ENCODE data around the gene ZBTB12. TPM values are rescaled to one million over a fixed set of nuclear protein-coding genes. Genes with fewer than 3 reads are reported as not detected.

Gene ZBTB12
- total and polyA plus RNA-seq, 2 of the 4 experiments (the other 2 are of a cell fraction) = 2.0 to 8.5 TPM

DNA sequence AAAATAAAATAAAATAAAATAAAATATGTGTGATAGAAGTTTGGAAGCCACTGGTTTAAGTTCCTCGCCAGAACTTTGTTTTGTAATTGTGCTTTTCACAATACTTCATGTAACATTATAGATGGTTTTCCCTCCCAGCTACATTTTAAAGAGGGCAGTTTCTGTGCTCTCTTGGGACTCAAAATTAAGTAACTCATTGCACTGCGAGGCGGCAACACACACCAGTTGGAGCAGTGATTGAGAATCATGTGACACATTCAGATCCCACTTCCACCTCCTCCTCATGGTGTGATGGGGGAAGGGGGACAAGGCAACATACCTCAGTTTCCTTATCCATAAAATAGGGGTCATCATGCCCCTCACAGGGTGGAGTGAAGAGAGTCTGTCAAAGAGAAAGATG lies 33.1 kb upstream of the ZBTB12 start:
- no peak overlapping the region for H2BK15ac ChIP-seq (ENCODE audit: low read depth, low read length)
- in situ Hi-C loops (cut with MboI; ENCODE audit: low sequenced_read_pairs) (no loop called here), dilution Hi-C loops (cut with HindIII; ENCODE audit: low sequenced_read_pairs, unreplicated experiment) (no loop called here), intact Hi-C loops (cut with micrococcal nuclease) (no loop called here)
- CTCF ChIA-PET = no interaction called here
- H3K27ac ChIP-seq (ENCODE audit: insufficient read depth, low read length) = no peak overlapping the region
- no peaks in the 10 kb centered on the region for H4K20me1 ChIP-seq (ENCODE audit: insufficient read depth, low read length)
- H4K8ac ChIP-seq (ENCODE audit: low read depth in 2 of 2, low read length in 2 of 2) = no peak overlapping the region
- DNase-seq (no peak), ATAC-seq (ENCODE audit: low read depth) (no peak)
- H3K27me3 ChIP-seq (ENCODE audit: control insufficient read depth, insufficient read depth, low read length) = peaks cover 8% of the 10 kb centered on the region
- H3K4me1 ChIP-seq (ENCODE audit: control insufficient read depth, insufficient read depth, low read length) = peaks cover under 1% of the 10 kb centered on the region
- H3K14ac ChIP-seq (replicated peaks; ENCODE audit: low read depth, low read length) = no peak overlapping the region
- BruUV-seq (replicated peaks) = no TSS peak
- H3K9me3 ChIP-seq (ENCODE audit: control insufficient read depth, insufficient read depth, low read length) = no peaks in the 10 kb centered on the region
- POLR2A ChIA-PET (ENCODE audit: unreplicated experiment) = no interaction called here
- H3K18ac ChIP-seq (ENCODE audit: low read depth, low read length) = no peak overlapping the region
- H2AK5ac ChIP-seq (ENCODE audit: low read depth, low read length) = no peak overlapping the region
- H3K4me2 ChIP-seq (ENCODE audit: low read depth, low read length) = no peak overlapping the region
- H2AK9ac ChIP-seq (replicated peaks; ENCODE audit: low read depth, low read length, poor library complexity) = no peak overlapping the region
- no peak overlapping the region for H2AFZ ChIP-seq (replicated peaks; ENCODE audit: low read length, poor library complexity)
- no peak overlapping the region for H4K91ac ChIP-seq (ENCODE audit: insufficient read depth, low read depth, low read length)
- H3K4ac ChIP-seq (ENCODE audit: low read depth, low read length) = no peak overlapping the region
- no peak overlapping the region for H2BK5ac ChIP-seq (ENCODE audit: low read depth, low read length, poor library complexity, severe bottlenecking)
- no peak overlapping the region for H2BK120ac ChIP-seq (ENCODE audit: low read depth, low read length)
- no peaks in the 10 kb centered on the region for H3K9me1 ChIP-seq (ENCODE audit: insufficient read depth, low read length)
- H3K36me3 ChIP-seq (ENCODE audit: control insufficient read depth, insufficient read depth, low read length) = no peaks in the 10 kb centered on the region
- no peak overlapping the region for H4K5ac ChIP-seq (ENCODE audit: low read depth, low read length)
- no peak overlapping the region for H3K9ac ChIP-seq (ENCODE audit: low read depth, low read length)
- no CpG with 5 or more reads among the region's 3 CpGs for WGBS, 2 experiments (ENCODE audit: extremely low coverage in 2 of 2, insufficient read length in 1 of 2)
- no peaks in the 10 kb centered on the region for H3K79me1 ChIP-seq (ENCODE audit: low read depth in 1 of 2, low read length in 2 of 2)
- H3K56ac ChIP-seq (ENCODE audit: extremely low read depth, insufficient read depth, low read length) = no peak overlapping the region
- H3K4me3 ChIP-seq (ENCODE audit: insufficient read depth, low read depth, low read length) = no peak overlapping the region
- H2BK20ac ChIP-seq (ENCODE audit: low read depth, low read length) = no peak overlapping the region
- TF ChIP-seq ELK1 (IDR thresholded peaks at IDR 0.05; ENCODE audit: borderline replicate concordance, low read depth, low read length) (no peak), MAZ (IDR thresholded peaks at IDR 0.05; ENCODE audit: borderline replicate concordance, low read depth, low read length) (no peak), RFX5 (IDR thresholded peaks at IDR 0.05; ENCODE audit: low read depth, low read length) (no peak)
- no peak overlapping the region for H3K23ac ChIP-seq (ENCODE audit: low read depth, low read length)

Measured in IMR-90 (cell line).